A549 (cell line): ENCODE measurements around the gene SOS1. TPM values are rescaled to one million over a fixed set of nuclear protein-coding genes. Genes with fewer than 3 reads are reported as not detected.

ENCODE experiments used
- ATAC-seq, 2 experiments: fragments of 200-7000 bp in 1 of 2; fragments of >200 bp in 1 of 2; cut with Nextera tagmentation in 1 of 2; cut with Tn5 transposase in 1 of 2; 3 replicates each; pipeline versions ENCODE4 v1.8.0 to v1.9.1; 2018 to 2020; ENCODE audit warnings: mild to moderate bottlenecking in 1 of 2, moderate library complexity in 1 of 2
- CTCF ChIA-PET: fragments of 300-600 bp; sonication (Branson Sonifier 250); formaldehyde crosslinking; extraction: SDS; loops from one replicate; lab custom pipeline; 2021; ENCODE audit warnings: antibody characterized with exemption, inconsistent platforms; lab: Yijun Ruan, JAX
- POLR2A ChIA-PET: fragments of 350-600 bp; formaldehyde crosslinking; extraction: SDS; loops from one replicate; lab custom pipeline; 2021; ENCODE audit warnings: antibody characterized with exemption, inconsistent platforms; lab: Yijun Ruan, JAX
- DNase-seq, 2 experiments: peaks; one replicate each; pipeline versions ENCODE4 v3.0.0 to v3.0.0-alpha.2; 2011 to 2016; ENCODE audit warnings: low read depth in 1 of 2, low spot score in 1 of 2
- FAIRE-seq: peaks from 2 replicates; lab custom pipeline; 2011; peaks lifted over from hg19 to GRCh38; lab: Jason Lieb, UNC
- H3K27ac ChIP-seq, 2 experiments: fragments of >200 bp; sonication (Bioruptor Twin); formaldehyde crosslinking; 3 replicates each; pipeline ENCODE4 v1.5.1; 2016 to 2017
- H3K4me1 ChIP-seq: fragments of >200 bp; sonication (Bioruptor Twin); formaldehyde crosslinking; 3 replicates; pipeline ENCODE4 v1.6.1; 2016
- H3K4me2 ChIP-seq: fragments of >200 bp; sonication (Bioruptor Twin); formaldehyde crosslinking; 3 replicates; pipeline ENCODE4 v1.6.1; 2016
- H3K4me3 ChIP-seq: fragments of >200 bp; sonication (Bioruptor Twin); formaldehyde crosslinking; 3 replicates; pipeline ENCODE4 v1.5.1; 2016
- H3K9me3 ChIP-seq: fragments of >200 bp; sonication (Bioruptor Twin); formaldehyde crosslinking; 3 replicates; pipeline ENCODE4 v1.6.1; 2016
- ATOH8 ChIP-seq: fragments of 250-450 bp; sonication (Bioruptor Pico); IDR thresholded peaks from 2 replicates; pipeline ENCODE4 v1.5.0; 2020; ENCODE audit warnings: low read depth, mild to moderate bottlenecking, moderate library complexity
- CEBPB ChIP-seq, 2 experiments: fragments of >200 bp in 1 of 2; sonication (Bioruptor Twin) in 1 of 2; formaldehyde crosslinking in 1 of 2; IDR thresholded peaks; 2 replicates each; pipeline ENCODE4 v1.6.1; 2012 to 2016
- ESRRA ChIP-seq: fragments of 150-350 bp; IDR thresholded peaks from 2 replicates; pipeline ENCODE4 v1.6.1; 2014; ENCODE audit warnings: mild to moderate bottlenecking, low read length, borderline replicate concordance
- FOSL2 ChIP-seq, 2 experiments: fragments of 450-650 bp in 1 of 2; fragments of >200 bp in 1 of 2; sonication (Bioruptor Twin) in 1 of 2; formaldehyde crosslinking; IDR thresholded peaks; 2 replicates each; pipeline versions ENCODE4 v1.5.0 to v1.6.1; 2016 to 2020; ENCODE audit warnings: mild to moderate bottlenecking in 1 of 2, moderate library complexity in 1 of 2
- FOXS1 ChIP-seq: fragments of 250-450 bp; sonication (Bioruptor Pico); IDR thresholded peaks from 2 replicates; pipeline ENCODE4 v1.5.0; 2020; ENCODE audit warnings: mild to moderate bottlenecking, moderate library complexity
- HES2 ChIP-seq: fragments of >200 bp; sonication (Bioruptor Twin); formaldehyde crosslinking; IDR thresholded peaks from 2 replicates; pipeline ENCODE4 v1.6.1; 2016
- HEYL ChIP-seq: fragments of 250-450 bp; sonication (Bioruptor Pico); IDR thresholded peaks from 2 replicates; pipeline ENCODE4 v1.8.0; 2021; ENCODE audit warnings: mild to moderate bottlenecking, moderate library complexity
- HOXB13 ChIP-seq: fragments of 250-450 bp; sonication (Bioruptor Pico); IDR thresholded peaks from 2 replicates; pipeline ENCODE4 v1.5.0; 2020; ENCODE audit warnings: low read depth, mild to moderate bottlenecking, moderate library complexity
- HOXB5 ChIP-seq: fragments of 250-450 bp; sonication (Bioruptor Pico); IDR thresholded peaks from 2 replicates; pipeline ENCODE4 v1.5.0; 2020; ENCODE audit warnings: mild to moderate bottlenecking, moderate library complexity
- MAX ChIP-seq: IDR thresholded peaks from 2 replicates; pipeline ENCODE4 v1.6.1; 2012
- MAZ ChIP-seq: fragments of 150-350 bp; IDR thresholded peaks from 2 replicates; pipeline ENCODE4 v1.6.1; 2014; ENCODE audit warnings: antibody characterized with exemption, low read depth, low read length, borderline replicate concordance
- RAD21 ChIP-seq, 2 experiments: fragments of >200 bp in 1 of 2; sonication (Bioruptor Twin) in 1 of 2; formaldehyde crosslinking in 1 of 2; IDR thresholded peaks in 1 of 2; conservative IDR thresholded peaks in 1 of 2; 2 replicates in 1 of 2; 3 replicates in 1 of 2; pipeline ENCODE4 v1.6.1; 2012 to 2018; ENCODE audit warnings: inconsistent platforms in 1 of 2
- RCOR1 ChIP-seq: fragments of 150-350 bp; IDR thresholded peaks from 2 replicates; pipeline ENCODE4 v1.6.1; 2014; ENCODE audit warnings: antibody characterized with exemption, low read length, low read depth
- RNF2 ChIP-seq: fragments of 200-600 bp; sonication (generic); IDR thresholded peaks from 2 replicates; pipeline ENCODE4 v1.6.1; 2016; ENCODE audit warnings: low read depth, mild to moderate bottlenecking, antibody characterized with exemption, moderate library complexity, borderline replicate concordance
- SMC3 ChIP-seq: fragments of >200 bp; sonication (Bioruptor Twin); formaldehyde crosslinking; IDR thresholded peaks from 3 replicates; pipeline ENCODE4 v1.6.1; 2018; ENCODE audit warnings: inconsistent platforms
- TFCP2L1 ChIP-seq: fragments of 250-450 bp; sonication (Bioruptor Pico); IDR thresholded peaks from 2 replicates; pipeline ENCODE4 v1.5.0; 2021; ENCODE audit warnings: mild to moderate bottlenecking
- TP53 ChIP-seq: fragments of 250-450 bp; sonication (Bioruptor Pico); IDR thresholded peaks from 2 replicates; pipeline ENCODE4 v1.5.0; 2021; ENCODE audit warnings: mild to moderate bottlenecking, moderate library complexity
- USF2 ChIP-seq: fragments of 450-650 bp; IDR thresholded peaks from 2 replicates; pipeline ENCODE4 v1.6.1; 2014; ENCODE audit warnings: antibody characterized with exemption
- ZNF302 ChIP-seq: fragments of 250-450 bp; sonication (Bioruptor Pico); IDR thresholded peaks from 2 replicates; pipeline ENCODE4 v1.9.0; 2021; ENCODE audit warnings: inconsistent platforms, mild to moderate bottlenecking, moderate library complexity
- ZSCAN20 ChIP-seq: fragments of 250-450 bp; sonication (Bioruptor Pico); IDR thresholded peaks from 2 replicates; pipeline ENCODE4 v1.8.0; 2022; ENCODE audit warnings: mild to moderate bottlenecking, moderate library complexity
- WGBS: methylation state at CpG from one replicate; pipeline ENCODE4 v1.1.6; 2017; ENCODE audit errors: missing lambda C conversion rate; 5-methylcytosine and 5-hydroxymethylcytosine counted together
- polyA plus RNA-seq, 4 experiments: library from polyadenylated mRNA; depleted of rRNA in 3 of 4; stranded (reverse); fragments of >200 nt; fragmentation: RNase III in 1 of 4; extraction: RNeasy Plus Mini Kit Qiagen cat#74134 plus additional on column Dnase treatment in 1 of 4; gene quantifications; 2 replicates in 3 of 4; 3 replicates in 1 of 4; pipeline ENCODE4 v1.2.3, GENCODE V29; 2011 to 2017
- TF ChIP-seq, protein P1 (sequence below): fragments of 250-450 bp; sonication (Bioruptor Pico); IDR thresholded peaks from 2 replicates; pipeline ENCODE4 v1.5.0; 2021; ENCODE audit warnings: mild to moderate bottlenecking, moderate library complexity, borderline replicate concordance
- TF ChIP-seq, protein P2 (sequence below): IDR thresholded peaks from 2 replicates; pipeline ENCODE4 v1.6.1; 2012

SOS1 gene
- polyA plus RNA-seq, 2 of the 4 experiments (the other 2 are of a cell fraction) = 19.6 to 48.9 TPM

GRCh38 chr2:39136799-39137198, 15.9 kb upstream of the SOS1 start:
- TF ChIP-seq ZSCAN20 (CRISPR knock-in tag) (no peak), CEBPB (IDR thresholded peaks at IDR 0.05) (no peak), FOSL2 (IDR thresholded peaks at IDR 0.05) (no peak), FOSL2 (CRISPR knock-in tag; IDR thresholded peaks at IDR 0.05) (no peak), RNF2 (no peak), FOXS1 (no peak), TP53 (CRISPR knock-in tag) (no peak), TFCP2L1 (CRISPR knock-in tag) (no peak), ATOH8 (CRISPR knock-in tag) (no peak), USF2 (no peak), MAZ (no peak), SMC3 (no peak), RCOR1 (no peak)
- TF ChIP-seq, protein P1, sequence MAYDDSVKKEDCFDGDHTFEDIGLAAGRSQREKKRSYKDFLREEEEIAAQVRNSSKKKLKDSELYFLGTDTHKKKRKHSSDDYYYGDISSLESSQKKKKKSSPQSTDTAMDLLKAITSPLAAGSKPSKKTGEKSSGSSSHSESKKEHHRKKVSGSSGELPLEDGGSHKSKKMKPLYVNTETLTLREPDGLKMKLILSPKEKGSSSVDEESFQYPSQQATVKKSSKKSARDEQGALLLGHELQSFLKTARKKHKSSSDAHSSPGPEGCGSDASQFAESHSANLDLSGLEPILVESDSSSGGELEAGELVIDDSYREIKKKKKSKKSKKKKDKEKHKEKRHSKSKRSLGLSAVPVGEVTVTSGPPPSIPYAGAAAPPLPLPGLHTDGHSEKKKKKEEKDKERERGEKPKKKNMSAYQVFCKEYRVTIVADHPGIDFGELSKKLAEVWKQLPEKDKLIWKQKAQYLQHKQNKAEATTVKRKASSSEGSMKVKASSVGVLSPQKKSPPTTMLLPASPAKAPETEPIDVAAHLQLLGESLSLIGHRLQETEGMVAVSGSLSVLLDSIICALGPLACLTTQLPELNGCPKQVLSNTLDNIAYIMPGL = no peak
- peaks cover 32% of the 10 kb centered on the region for H3K4me1 ChIP-seq
- ATAC-seq (no peak), FAIRE-seq (no peak), DNase-seq (no peak)
- H3K4me2 ChIP-seq = no peak overlapping the region
- no peak overlapping the region for H3K27ac ChIP-seq
- H3K9me3 ChIP-seq = no peaks in the 10 kb centered on the region
- ChIA-PET CTCF (interaction anchor here (1.4 kb wide), 1 partner anchor 12 kb away, joined by 4 read pairs; no protein-coding TSS in a partner anchor), POLR2A (no interaction called here)
- no peak overlapping the region for H3K4me3 ChIP-seq
- 92% methylated on average over 5 of the region's 5 CpGs for WGBS

DNA sequence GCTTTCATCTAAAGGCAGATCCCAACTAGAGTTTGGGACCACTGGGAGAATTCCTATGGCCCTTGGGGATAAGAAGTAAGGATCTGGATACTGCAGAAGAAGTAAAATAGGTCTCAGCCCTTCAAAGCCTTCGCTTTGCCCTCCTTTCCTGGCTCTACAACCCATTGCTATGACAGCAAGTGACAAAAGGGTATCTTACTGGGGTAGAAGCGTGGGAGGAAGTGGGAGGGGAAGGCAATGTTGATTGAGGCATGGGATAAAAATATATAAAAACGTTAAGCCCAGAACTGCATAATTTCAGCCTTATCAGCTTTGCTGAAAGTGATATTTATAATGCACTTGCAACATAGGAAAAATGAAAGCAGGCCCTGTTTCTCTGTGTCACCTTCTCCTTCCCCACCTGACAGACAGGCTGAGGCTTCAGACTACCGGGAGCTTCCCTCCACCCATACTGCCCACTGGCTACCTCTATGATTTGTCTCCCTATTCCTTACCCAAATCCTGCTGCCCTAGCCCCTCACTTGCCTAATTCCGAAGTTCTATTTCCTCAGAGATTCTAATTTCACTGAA, 14.9 kb upstream of the SOS1 start:
- H3K27ac ChIP-seq = no peak overlapping the region
- TF ChIP-seq HEYL (CRISPR knock-in tag) (no peak), ESRRA (no peak), FOXS1 (no peak), RAD21 (conservative IDR thresholded peaks at IDR 0.05 in 1 of 2, IDR thresholded peaks at IDR 0.05 in 1 of 2) (no peak), HES2 (no peak), RNF2 (no peak), HOXB5 (CRISPR knock-in tag) (no peak), MAX (no peak), FOSL2 (IDR thresholded peaks at IDR 0.05) (no peak), FOSL2 (CRISPR knock-in tag; IDR thresholded peaks at IDR 0.05) (no peak), ZNF302 (CRISPR knock-in tag) (no peak), HOXB13 (CRISPR knock-in tag) (no peak)
- TF ChIP-seq, protein P2, sequence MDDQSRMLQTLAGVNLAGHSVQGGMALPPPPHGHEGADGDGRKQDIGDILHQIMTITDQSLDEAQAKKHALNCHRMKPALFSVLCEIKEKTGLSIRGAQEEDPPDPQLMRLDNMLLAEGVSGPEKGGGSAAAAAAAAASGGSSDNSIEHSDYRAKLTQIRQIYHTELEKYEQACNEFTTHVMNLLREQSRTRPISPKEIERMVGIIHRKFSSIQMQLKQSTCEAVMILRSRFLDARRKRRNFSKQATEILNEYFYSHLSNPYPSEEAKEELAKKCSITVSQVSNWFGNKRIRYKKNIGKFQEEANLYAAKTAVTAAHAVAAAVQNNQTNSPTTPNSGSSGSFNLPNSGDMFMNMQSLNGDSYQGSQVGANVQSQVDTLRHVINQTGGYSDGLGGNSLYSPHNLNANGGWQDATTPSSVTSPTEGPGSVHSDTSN = no peak
- POLR2A ChIA-PET = no interaction called here
- FAIRE-seq (no peak), ATAC-seq (no peak), DNase-seq (no peak)
- CTCF ChIA-PET = interaction anchor here (0.9 to 1.4 kb wide), 2 partner anchors 11 to 93 kb away, joined by 3 to 4 read pairs; no protein-coding TSS in a partner anchor
- no peaks in the 10 kb centered on the region for H3K9me3 ChIP-seq
- H3K4me3 ChIP-seq = no peak overlapping the region
- WGBS = 72% methylated on average over 5 of the region's 5 CpGs
- no peak overlapping the region for H3K4me2 ChIP-seq
- peaks cover 24% of the 10 kb centered on the region; the same call in 2 of the 3 replicates for H3K4me1 ChIP-seq
